D721Med (cell line): ENCODE measurements around the gene EIF5AL1.
A peak's percentile ranks its signal among the peaks of the same experiment; 100 is the strongest.
"Not testable (repeated sequence)": the region's sequence is repeated elsewhere in the genome, so short reads cannot be mapped to it uniquely, and the experiment has no call there.

Source experiments
- DNase-seq: peaks from one replicate; pipeline ENCODE4 v3.0.0; 2011; ENCODE audit warnings: low spot score; ENCODE audit not compliant: insufficient read length
- FAIRE-seq: peaks from 2 replicates; lab custom pipeline; 2011; peaks lifted over from hg19 to GRCh38; lab: Jason Lieb, UNC
- CTCF ChIP-seq: IDR thresholded peaks from 2 replicates; pipeline ENCODE4 v1.5.1; 2012; ENCODE audit warnings: mild to moderate bottlenecking, control low read depth; ENCODE audit not compliant: insufficient read depth; ENCODE audit errors: missing control alignments

The EIF5AL1 gene

GRCh38 chr10:79502561-79503309 is 9.6 kb upstream of the EIF5AL1 start:
- TF ChIP-seq CTCF = peak; percentile 27
- DNase-seq = no peak
- no peak for FAIRE-seq

- not testable (repeated sequence) for DNase-seq, FAIRE-seq
Observed at GRCh38 chr10:79503787-79504186, 8.5 kb upstream of the EIF5AL1 start.

GRCh38 chr10:79504483-79504882 is 7.8 kb upstream of the EIF5AL1 start:
- not testable (repeated sequence) for DNase-seq, FAIRE-seq

GRCh38 chr10:79505328-79505727 is 7.0 kb upstream of the EIF5AL1 start:
- not testable (repeated sequence) for DNase-seq, FAIRE-seq

GRCh38 chr10:79505829-79506228 is 6.5 kb upstream of the EIF5AL1 start:
- FAIRE-seq (no peak), DNase-seq (no peak)
- no peak for TF ChIP-seq CTCF

GRCh38 chr10:79507440-79508167 is 4.7 kb upstream of the EIF5AL1 start:
- no peak for FAIRE-seq
- no peak for DNase-seq
- TF ChIP-seq CTCF = no peak

- not testable (repeated sequence) for DNase-seq, FAIRE-seq
Observed at GRCh38 chr10:79508245-79508644, 4.1 kb upstream of the EIF5AL1 start.

- not testable (repeated sequence) for FAIRE-seq, DNase-seq
Observed at GRCh38 chr10:79509306-79509933, 2.9 kb upstream of the EIF5AL1 start.

GRCh38 chr10:79509934-79510508 is 2.3 kb upstream of the EIF5AL1 start:
- FAIRE-seq, DNase-seq: not testable (repeated sequence)

- not testable (repeated sequence) for DNase-seq
Observed at GRCh38 chr10:79516532-79517205, 4.3 kb downstream of the EIF5AL1 start.

GRCh38 chr10:79517567-79517966 is 5.2 kb downstream of the EIF5AL1 start:
- DNase-seq, FAIRE-seq: not testable (repeated sequence)

More at GRCh38 chr10:79516532-79517205, 4.3 kb downstream of the EIF5AL1 start:
- not testable (repeated sequence) for FAIRE-seq

- not testable (repeated sequence) for DNase-seq, FAIRE-seq
Observed at GRCh38 chr10:79521751-79522150, 9.4 kb downstream of the EIF5AL1 start.

- FAIRE-seq, DNase-seq: not testable (repeated sequence)
Observed at GRCh38 chr10:79522464-79522863, 10.1 kb downstream of the EIF5AL1 start.

GRCh38 chr10:79523157-79523853 is 11.0 kb downstream of the EIF5AL1 start:
- not testable (repeated sequence) for FAIRE-seq, DNase-seq
